Measurements from ENCODE around the gene MESD. TPM values are rescaled to one million over a fixed set of nuclear protein-coding genes. Genes with fewer than 3 reads are reported as not detected.
A peak's percentile ranks its signal among the peaks of the same experiment; 100 is the strongest.

MESD gene
- total RNA-seq, 1 donor from 2014 or later: 23.8 TPM

- no peak overlapping the region for H3K4me3 Mint-ChIP-seq (ENCODE audit: unreplicated experiment)
- H3K27me3 Mint-ChIP-seq (ENCODE audit: low read depth): no peaks in the 10 kb centered on the region
- H3K36me3 Mint-ChIP-seq (ENCODE audit: low read depth): peaks cover 8% of the 10 kb centered on the region
- H3K4me1 Mint-ChIP-seq (ENCODE audit: low read depth): peaks cover 32% of the 10 kb centered on the region
- H3K9me3 Mint-ChIP-seq (ENCODE audit: low read depth): no peaks in the 10 kb centered on the region
- H3K27ac Mint-ChIP-seq (ENCODE audit: unreplicated experiment): peak overlapping the region; percentile 19
- TF ChIP-seq, protein P1, sequence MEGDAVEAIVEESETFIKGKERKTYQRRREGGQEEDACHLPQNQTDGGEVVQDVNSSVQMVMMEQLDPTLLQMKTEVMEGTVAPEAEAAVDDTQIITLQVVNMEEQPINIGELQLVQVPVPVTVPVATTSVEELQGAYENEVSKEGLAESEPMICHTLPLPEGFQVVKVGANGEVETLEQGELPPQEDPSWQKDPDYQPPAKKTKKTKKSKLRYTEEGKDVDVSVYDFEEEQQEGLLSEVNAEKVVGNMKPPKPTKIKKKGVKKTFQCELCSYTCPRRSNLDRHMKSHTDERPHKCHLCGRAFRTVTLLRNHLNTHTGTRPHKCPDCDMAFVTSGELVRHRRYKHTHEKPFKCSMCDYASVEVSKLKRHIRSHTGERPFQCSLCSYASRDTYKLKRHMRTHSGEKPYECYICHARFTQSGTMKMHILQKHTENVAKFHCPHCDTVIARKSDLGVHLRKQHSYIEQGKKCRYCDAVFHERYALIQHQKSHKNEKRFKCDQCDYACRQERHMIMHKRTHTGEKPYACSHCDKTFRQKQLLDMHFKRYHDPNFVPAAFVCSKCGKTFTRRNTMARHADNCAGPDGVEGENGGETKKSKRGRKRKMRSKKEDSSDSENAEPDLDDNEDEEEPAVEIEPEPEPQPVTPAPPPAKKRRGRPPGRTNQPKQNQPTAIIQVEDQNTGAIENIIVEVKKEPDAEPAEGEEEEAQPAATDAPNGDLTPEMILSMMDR (IDR thresholded peaks at IDR 0.05): no peak
- DNase-seq (ENCODE audit: low spot score): no peak
Measured at GRCh38 chr15:81013396-81013929, 23.8 kb upstream of the MESD start.

DNA sequence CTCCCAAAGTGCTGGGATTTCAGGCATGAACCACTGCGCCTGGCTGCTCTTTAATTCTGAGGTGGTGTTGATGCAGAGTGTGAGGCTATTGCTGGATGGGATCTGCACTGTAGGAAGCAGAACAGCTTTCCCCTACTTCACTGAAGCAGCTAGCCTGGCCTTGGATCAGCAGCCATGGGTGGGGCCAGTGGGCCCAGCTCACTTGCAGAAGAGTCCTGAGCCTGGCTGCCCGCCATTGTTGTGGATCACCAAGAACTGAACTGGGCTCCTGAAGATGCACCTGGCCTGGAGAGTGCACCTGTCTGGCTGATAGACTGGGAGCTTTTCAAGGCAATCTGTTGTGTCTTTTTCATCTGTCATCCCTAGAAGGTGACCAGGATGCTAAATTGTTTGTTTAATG is 23.0 kb upstream of the MESD start:
- Mint-ChIP-seq H3K9me3 (ENCODE audit: low read depth) (no peaks in the 10 kb centered on the region), H3K4me3 (ENCODE audit: unreplicated experiment) (no peak overlapping the region), H3K27ac (ENCODE audit: unreplicated experiment) (no peak overlapping the region), H3K27me3 (ENCODE audit: low read depth) (no peaks in the 10 kb centered on the region), H3K36me3 (ENCODE audit: low read depth) (peaks cover 7% of the 10 kb centered on the region), H3K4me1 (ENCODE audit: low read depth) (peaks cover 32% of the 10 kb centered on the region)
- DNase-seq (ENCODE audit: low spot score): no peak
- TF ChIP-seq, protein P1 (IDR thresholded peaks at IDR 0.05): no peak

DNA sequence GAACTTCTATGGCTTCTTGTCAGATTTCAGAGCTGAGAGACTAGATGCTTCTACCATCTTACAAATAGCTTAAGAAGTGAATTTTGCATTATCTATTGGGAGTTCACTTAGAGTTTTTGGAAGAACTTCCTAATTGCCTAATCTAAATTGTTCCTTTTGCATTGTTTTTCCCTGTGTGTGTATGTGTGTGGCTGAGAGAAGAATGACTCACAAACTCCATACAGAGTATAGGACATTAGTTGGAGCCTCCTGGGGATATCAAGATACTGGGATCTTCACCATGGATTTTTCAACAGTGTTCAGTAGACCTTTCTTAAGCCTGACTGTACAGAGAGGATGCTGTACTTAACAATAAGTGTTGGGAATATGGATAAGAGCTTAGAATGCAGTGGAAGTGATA is 22.0 kb upstream of the MESD start:
- no peak overlapping the region for H3K27ac Mint-ChIP-seq (ENCODE audit: unreplicated experiment)
- H3K4me1 Mint-ChIP-seq (ENCODE audit: low read depth): peaks cover 30% of the 10 kb centered on the region
- no peaks in the 10 kb centered on the region for H3K27me3 Mint-ChIP-seq (ENCODE audit: low read depth)
- peaks cover 7% of the 10 kb centered on the region for H3K36me3 Mint-ChIP-seq (ENCODE audit: low read depth)
- no peak overlapping the region for H3K4me3 Mint-ChIP-seq (ENCODE audit: unreplicated experiment)
- TF ChIP-seq, protein P1 (IDR thresholded peaks at IDR 0.05): no peak
- H3K9me3 Mint-ChIP-seq (ENCODE audit: low read depth): no peaks in the 10 kb centered on the region
- no peak for DNase-seq (ENCODE audit: low spot score)

DNA sequence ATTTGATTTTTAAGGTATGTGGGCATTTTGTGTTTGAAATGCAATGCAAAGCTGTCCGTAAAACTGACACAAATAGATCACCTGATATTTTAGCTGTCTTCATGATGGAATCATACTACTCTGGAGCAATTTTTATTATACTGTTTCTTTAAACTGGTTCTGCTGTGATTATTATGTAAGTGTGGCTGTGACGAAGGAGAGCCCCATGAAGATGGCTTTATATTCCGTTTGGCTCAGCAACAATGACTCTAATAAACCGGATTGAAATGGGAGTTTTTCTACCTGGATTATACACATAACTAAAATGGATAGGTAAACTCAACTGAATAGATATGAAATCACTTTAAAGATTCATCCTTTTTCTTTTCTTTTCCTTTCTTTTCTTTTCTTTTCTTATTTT is 20.5 kb upstream of the MESD start:
- no peaks in the 10 kb centered on the region for H3K9me3 Mint-ChIP-seq (ENCODE audit: low read depth)
- no peak overlapping the region for H3K27ac Mint-ChIP-seq (ENCODE audit: unreplicated experiment)
- DNase-seq (ENCODE audit: low spot score): no peak
- no peaks in the 10 kb centered on the region for H3K27me3 Mint-ChIP-seq (ENCODE audit: low read depth)
- H3K36me3 Mint-ChIP-seq (ENCODE audit: low read depth): peaks cover 7% of the 10 kb centered on the region
- H3K4me3 Mint-ChIP-seq (ENCODE audit: unreplicated experiment): no peak overlapping the region
- TF ChIP-seq, protein P1 (IDR thresholded peaks at IDR 0.05): no peak
- peaks cover 32% of the 10 kb centered on the region for H3K4me1 Mint-ChIP-seq (ENCODE audit: low read depth)

GRCh38 chr15:81008312-81008711 is 18.7 kb upstream of the MESD start:
- no peak for DNase-seq (ENCODE audit: low spot score)
- TF ChIP-seq, protein P1 (IDR thresholded peaks at IDR 0.05): no peak
- no peak overlapping the region for H3K27ac Mint-ChIP-seq (ENCODE audit: unreplicated experiment)
- H3K9me3 Mint-ChIP-seq (ENCODE audit: low read depth): no peaks in the 10 kb centered on the region
- H3K4me1 Mint-ChIP-seq (ENCODE audit: low read depth): peaks cover 33% of the 10 kb centered on the region
- no peaks in the 10 kb centered on the region for H3K27me3 Mint-ChIP-seq (ENCODE audit: low read depth)
- no peak overlapping the region for H3K4me3 Mint-ChIP-seq (ENCODE audit: unreplicated experiment)
- H3K36me3 Mint-ChIP-seq (ENCODE audit: low read depth): peaks cover 13% of the 10 kb centered on the region
